ENCODE results near the gene SKAP1. TPM values are rescaled to one million over a fixed set of nuclear protein-coding genes. Genes with fewer than 3 reads are reported as not detected.

Gene SKAP1
- total and polyA plus RNA-seq, 5 donors from 2014 or later = 196 to 554 (median 373) TPM

- Mint-ChIP-seq H3K9me3 (no peaks in the 10 kb centered on the region), H3K27me3 (no peaks in the 10 kb centered on the region), H3K36me3 (peaks cover 1% of the 10 kb centered on the region), H3K4me1 (peaks cover 8 to 31% (median 20%) of the 10 kb centered on the region in 4 donors), H3K27ac (no peak overlapping the region), H3K4me3 (no peak overlapping the region)
- no peak overlapping the region for H3K4me3 ChIP-seq (ENCODE audit: low read depth, low read length)
- peaks cover 3% of the 10 kb centered on the region for H3K36me3 ChIP-seq (ENCODE audit: control insufficient read depth, insufficient read depth, low read length)
- no peaks in the 10 kb centered on the region for H3K9me3 ChIP-seq (ENCODE audit: control insufficient read depth in 2 of 2, low read length in 2 of 2)
- no peak for ATAC-seq (ENCODE audit: low read depth in 2 of 2)
- DNase-seq = no peak
- H3K4me1 ChIP-seq (ENCODE audit: control insufficient read depth, insufficient read depth, low read length, poor library complexity, severe bottlenecking) = peaks cover 5% of the 10 kb centered on the region
- no peaks in the 10 kb centered on the region for H3K27me3 ChIP-seq (ENCODE audit: control insufficient read depth, insufficient read depth, low read length)
- H3K27ac ChIP-seq (ENCODE audit: insufficient read depth, low read length, poor library complexity, severe bottlenecking) = no peak overlapping the region
These were observed 334.4 kb downstream of the SKAP1 start for GRCh38 chr17:48095611-48096010.

GRCh38 chr17:48093341-48094045, 336.5 kb downstream of the SKAP1 start:
- Mint-ChIP-seq H3K4me1 (peaks cover 0 to 24% (median 17%) of the 10 kb centered on the region in 4 donors), H3K4me3 (no peak overlapping the region)
- ATAC-seq (ENCODE audit: low read depth in 2 of 2) = no peak

GRCh38 chr17:48084932-48085331, 345.1 kb downstream of the SKAP1 start:
- H3K27me3 Mint-ChIP-seq = no peaks in the 10 kb centered on the region

More at GRCh38 chr17:48093341-48094045, 336.5 kb downstream of the SKAP1 start:
- peaks cover 3% of the 10 kb centered on the region for H3K36me3 ChIP-seq (ENCODE audit: control insufficient read depth, insufficient read depth, low read length)
- Mint-ChIP-seq H3K27ac (no peak overlapping the region), H3K36me3 (peaks cover 5% of the 10 kb centered on the region), H3K9me3 (no peaks in the 10 kb centered on the region), H3K27me3 (no peaks in the 10 kb centered on the region)
- H3K9me3 ChIP-seq (ENCODE audit: control insufficient read depth in 2 of 2, low read length in 2 of 2) = no peaks in the 10 kb centered on the region
- DNase-seq = no peak
- no peaks in the 10 kb centered on the region for H3K4me1 ChIP-seq (ENCODE audit: control insufficient read depth, insufficient read depth, low read length, poor library complexity, severe bottlenecking)
- no peak overlapping the region for H3K27ac ChIP-seq (ENCODE audit: insufficient read depth, low read length, poor library complexity, severe bottlenecking)
- no peak overlapping the region for H3K4me3 ChIP-seq (ENCODE audit: low read depth, low read length)
- no peaks in the 10 kb centered on the region for H3K27me3 ChIP-seq (ENCODE audit: control insufficient read depth, insufficient read depth, low read length)

More at GRCh38 chr17:48084932-48085331, 345.1 kb downstream of the SKAP1 start:
- Histone ChIP-seq H3K36me3 (ENCODE audit: control insufficient read depth, insufficient read depth, low read length) (no peaks in the 10 kb centered on the region), H3K4me1 (ENCODE audit: control insufficient read depth, insufficient read depth, low read length, poor library complexity, severe bottlenecking) (no peaks in the 10 kb centered on the region), H3K27me3 (ENCODE audit: control insufficient read depth, insufficient read depth, low read length) (no peaks in the 10 kb centered on the region), H3K27ac (ENCODE audit: insufficient read depth, low read length, poor library complexity, severe bottlenecking) (no peak overlapping the region), H3K4me3 (ENCODE audit: low read depth, low read length) (no peak overlapping the region), H3K9me3 (ENCODE audit: control insufficient read depth in 2 of 2, low read length in 2 of 2) (no peaks in the 10 kb centered on the region)
- Mint-ChIP-seq H3K9me3 (no peaks in the 10 kb centered on the region), H3K4me3 (peak overlapping the region in 1 of 4 donors; percentile 15), H3K36me3 (no peaks in the 10 kb centered on the region), H3K27ac (peak overlapping the region in 1 of 3 donors; percentile 23), H3K4me1 (peaks cover 3 to 21% (median 12%) of the 10 kb centered on the region in 4 donors)
- ATAC-seq (ENCODE audit: low read depth in 2 of 2) (no peak), DNase-seq (no peak)

Other genes with a start within 250 kb of the SKAP1 start
- gene HOXB1, start 100.8 kb upstream of the SKAP1 start, total RNA-seq = not detected
- gene HOXB1, start 100.8 kb upstream of the SKAP1 start, polyA plus RNA-seq = not detected
- 19.1 TPM for gene HOXB2, start 114.9 kb upstream of the SKAP1 start, total RNA-seq
- 10 to 100 TPM; 27.1 to 42.4 (median 32.4) TPM for gene HOXB2, start 114.9 kb upstream of the SKAP1 start, polyA plus RNA-seq
- 2.9 TPM for gene HOXB4, start 148.1 kb upstream of the SKAP1 start, total RNA-seq
- under 1 TPM in 2 of 4 donors, not detected in 2; 0.16 to 0.18 TPM for gene HOXB4, start 148.1 kb upstream of the SKAP1 start, polyA plus RNA-seq
- 8.1 TPM for gene HOXB3, start 160.0 kb upstream of the SKAP1 start, total RNA-seq
- gene HOXB3, start 160.0 kb upstream of the SKAP1 start, polyA plus RNA-seq = under 1 TPM in 2 of 4 donors, not detected in 2; 0.05 to 0.16 TPM
- not detected for gene HOXB5, start 163.6 kb upstream of the SKAP1 start, total RNA-seq
- not detected for gene HOXB5, start 163.6 kb upstream of the SKAP1 start, polyA plus RNA-seq
- gene HOXB6, start 174.8 kb upstream of the SKAP1 start, total RNA-seq = not detected
- gene HOXB6, start 174.8 kb upstream of the SKAP1 start, polyA plus RNA-seq = not detected
- gene HOXB7, start 180.8 kb upstream of the SKAP1 start, total RNA-seq = 2.1 TPM
- 1 to 10 TPM in 3 of 4 donors, under 1 TPM in 1; 0.77 to 7.2 (median 2.1) TPM for gene HOXB7, start 180.8 kb upstream of the SKAP1 start, polyA plus RNA-seq
- gene HOXB8, start 185.1 kb upstream of the SKAP1 start, total RNA-seq = not detected
- gene HOXB8, start 185.1 kb upstream of the SKAP1 start, polyA plus RNA-seq = not detected
- 0.25 TPM for gene HOXB9, start 196.1 kb upstream of the SKAP1 start, total RNA-seq
- gene HOXB9, start 196.1 kb upstream of the SKAP1 start, polyA plus RNA-seq = not detected

Data from CD4-positive, CD25-positive, alpha-beta regulatory T cell (primary cell).